Activated naive CD8-positive, alpha-beta T cell treated with anti-CD3 and anti-CD28 coated beads, Interleukin-2, amount 10 ng/mL, durations not matched to agents 7 days and 5 days (primary cell): ENCODE measurements around the gene FYN. TPM values are rescaled to one million over a fixed set of nuclear protein-coding genes. Genes with fewer than 3 reads are reported as not detected.

Source experiments
- ATAC-seq: fragments of 150-1000 bp; cut with Tn5 transposase; one replicate; pipeline ENCODE4 v1.10.0; 2021; ENCODE audit warnings: low read depth, moderate library complexity
- POLR2A ChIA-PET: fragments of 350-600 bp; sonication (Branson Sonifier 250); formaldehyde crosslinking; loops from one replicate; lab custom pipeline; 2021; ENCODE audit warnings: antibody characterized with exemption; lab: Charles Lee
- DNase-seq: peaks from one replicate; pipeline ENCODE4 v3.0.0; 2021
- H3K27ac Mint-ChIP-seq: one replicate; pipeline ENCODE4 v1.8.0; 2022; ENCODE audit warnings: mild to moderate bottlenecking, mixed read lengths
- H3K27me3 Mint-ChIP-seq: one replicate; pipeline ENCODE4 v1.8.0; 2022; ENCODE audit warnings: mild to moderate bottlenecking, moderate library complexity, mixed read lengths
- H3K36me3 Mint-ChIP-seq: one replicate; pipeline ENCODE4 v1.8.0; 2021; ENCODE audit warnings: mild to moderate bottlenecking, mixed read lengths
- H3K4me1 Mint-ChIP-seq: one replicate; pipeline ENCODE4 v1.8.0; 2021; ENCODE audit warnings: mixed read lengths
- H3K4me3 Mint-ChIP-seq: one replicate; pipeline ENCODE4 v1.8.0; 2022; ENCODE audit warnings: mild to moderate bottlenecking, moderate library complexity, mixed read lengths
- H3K9me3 Mint-ChIP-seq: one replicate; pipeline ENCODE4 v1.8.0; 2021; ENCODE audit warnings: mixed read lengths
- total RNA-seq, 2 experiments: library from RNA; stranded (reverse); gene quantifications; one replicate each; pipeline ENCODE4 v1.2.3, GENCODE V29; 2021

The FYN gene
- total RNA-seq, 2 experiments from 2014 or later = 363 to 409 TPM

GRCh38 chr6:111831408-111831807 lies 41.8 kb downstream of the FYN start:
- POLR2A ChIA-PET = no interaction called here
- Mint-ChIP-seq H3K27me3 (no peaks in the 10 kb centered on the region), H3K27ac (no peak overlapping the region), H3K36me3 (peaks cover 26% of the 10 kb centered on the region), H3K4me1 (peaks cover 48% of the 10 kb centered on the region), H3K4me3 (no peak overlapping the region), H3K9me3 (no peaks in the 10 kb centered on the region)
- no peak for DNase-seq
- no peak for ATAC-seq

GRCh38 chr6:111829998-111830397 lies 43.3 kb downstream of the FYN start:
- ATAC-seq (no peak), DNase-seq (no peak)
- POLR2A ChIA-PET = interaction anchor here (1.2 kb wide), 1 partner anchor 24 kb away, joined by 3 read pairs; no protein-coding TSS in a partner anchor
- Mint-ChIP-seq H3K9me3 (no peaks in the 10 kb centered on the region), H3K27ac (peak overlapping the region; percentile 0), H3K4me3 (no peak overlapping the region), H3K36me3 (peaks cover 18% of the 10 kb centered on the region), H3K27me3 (no peaks in the 10 kb centered on the region), H3K4me1 (peaks cover 52% of the 10 kb centered on the region)

- H3K9me3 Mint-ChIP-seq = no peaks in the 10 kb centered on the region
- ATAC-seq (no peak), DNase-seq (no peak)
- no peaks in the 10 kb centered on the region for H3K27me3 Mint-ChIP-seq
- peak overlapping the region; percentile 1 for H3K27ac Mint-ChIP-seq
- peaks cover 51% of the 10 kb centered on the region for H3K4me1 Mint-ChIP-seq
- POLR2A ChIA-PET = interaction anchor here (1.2 kb wide), 1 partner anchor 24 kb away, joined by 3 read pairs; no protein-coding TSS in a partner anchor
- peaks cover 15% of the 10 kb centered on the region for H3K36me3 Mint-ChIP-seq
- no peak overlapping the region for H3K4me3 Mint-ChIP-seq
These were observed 43.7 kb downstream of the FYN start for GRCh38 chr6:111829581-111829980.

- Mint-ChIP-seq H3K4me3 (no peak overlapping the region), H3K27ac (no peak overlapping the region), H3K36me3 (peaks cover 13% of the 10 kb centered on the region), H3K9me3 (no peaks in the 10 kb centered on the region), H3K4me1 (peaks cover 54% of the 10 kb centered on the region), H3K27me3 (no peaks in the 10 kb centered on the region)
- ATAC-seq (no peak), DNase-seq (no peak)
- POLR2A ChIA-PET = no interaction called here
These were observed 44.4 kb downstream of the FYN start for GRCh38 chr6:111828809-111829208.

- POLR2A ChIA-PET = interaction anchor here (0.6 to 2.5 kb wide), 4 partner anchors 10 to 23 kb away, joined by 3 to 9 read pairs (median 5); no protein-coding TSS in a partner anchor
- Mint-ChIP-seq H3K36me3 (peaks cover 14% of the 10 kb centered on the region), H3K9me3 (no peaks in the 10 kb centered on the region), H3K27me3 (no peaks in the 10 kb centered on the region), H3K27ac (peak overlapping the region; percentile 85), H3K4me3 (no peak overlapping the region), H3K4me1 (peaks cover 52% of the 10 kb centered on the region)
- no peak for DNase-seq
- no peak for ATAC-seq
These were observed 47.7 kb downstream of the FYN start for GRCh38 chr6:111825439-111826086.

- H3K4me3 Mint-ChIP-seq = peak overlapping the region; percentile 67
- POLR2A ChIA-PET = interaction anchor here (0.6 to 2.5 kb wide), 6 partner anchors 8 to 63 kb away, joined by 3 to 9 read pairs (median 6); partner anchors contain the start of gene FYN
- peak overlapping the region; percentile 85 for H3K27ac Mint-ChIP-seq
- H3K27me3 Mint-ChIP-seq = no peaks in the 10 kb centered on the region
- ATAC-seq (peak; percentile 32), DNase-seq (no peak)
- H3K9me3 Mint-ChIP-seq = no peaks in the 10 kb centered on the region
- peaks cover 45% of the 10 kb centered on the region for H3K4me1 Mint-ChIP-seq
- peaks cover 13% of the 10 kb centered on the region for H3K36me3 Mint-ChIP-seq
These were observed 48.5 kb downstream of the FYN start for GRCh38 chr6:111824608-111825337.

GRCh38 chr6:111823831-111824607 lies 49.2 kb downstream of the FYN start:
- H3K27me3 Mint-ChIP-seq = no peaks in the 10 kb centered on the region
- DNase-seq = no peak
- peak; percentile 75 for ATAC-seq
- H3K9me3 Mint-ChIP-seq = no peaks in the 10 kb centered on the region
- H3K36me3 Mint-ChIP-seq = peaks cover 14% of the 10 kb centered on the region
- POLR2A ChIA-PET = interaction anchor here (0.6 to 2.5 kb wide), 9 partner anchors 9 to 70 kb away, joined by 3 to 9 read pairs (median 6); partner anchors contain the start of gene FYN
- H3K4me3 Mint-ChIP-seq = peak overlapping the region; percentile 67
- peaks cover 47% of the 10 kb centered on the region for H3K4me1 Mint-ChIP-seq
- peak overlapping the region; percentile 85 for H3K27ac Mint-ChIP-seq

- H3K36me3 Mint-ChIP-seq = peaks cover 18% of the 10 kb centered on the region
- peak overlapping the region; percentile 85 for H3K27ac Mint-ChIP-seq
These were observed 50.2 kb downstream of the FYN start for GRCh38 chr6:111823012-111823411.

GRCh38 chr6:111819458-111819857 lies 53.8 kb downstream of the FYN start:
- POLR2A ChIA-PET = no interaction called here

More at GRCh38 chr6:111823012-111823411, 50.2 kb downstream of the FYN start:
- Mint-ChIP-seq H3K27me3 (no peaks in the 10 kb centered on the region), H3K4me1 (peaks cover 56% of the 10 kb centered on the region), H3K4me3 (peak overlapping the region; percentile 67), H3K9me3 (no peaks in the 10 kb centered on the region)
- DNase-seq (no peak), ATAC-seq (no peak)
- POLR2A ChIA-PET = interaction anchor here (1.8 kb wide), 1 partner anchor 61 kb away, joined by 6 read pairs; no protein-coding TSS in a partner anchor

GRCh38 chr6:111818539-111819226 lies 54.6 kb downstream of the FYN start:
- H3K4me1 Mint-ChIP-seq = peaks cover 48% of the 10 kb centered on the region
- H3K4me3 Mint-ChIP-seq = peak overlapping the region; percentile 63
- peaks cover 29% of the 10 kb centered on the region for H3K36me3 Mint-ChIP-seq
- H3K27ac Mint-ChIP-seq = peak overlapping the region; percentile 46
- ATAC-seq = peak; percentile 74
- DNase-seq = no peak
- no peaks in the 10 kb centered on the region for H3K27me3 Mint-ChIP-seq
- POLR2A ChIA-PET = interaction anchor here (0.7 to 1.5 kb wide), 5 partner anchors 8 to 55 kb away, joined by 4 to 6 read pairs (median 4); partner anchors contain the start of gene FYN
- H3K9me3 Mint-ChIP-seq = no peaks in the 10 kb centered on the region

More at GRCh38 chr6:111819458-111819857, 53.8 kb downstream of the FYN start:
- Mint-ChIP-seq H3K4me1 (peaks cover 50% of the 10 kb centered on the region), H3K36me3 (peaks cover 25% of the 10 kb centered on the region), H3K4me3 (no peak overlapping the region), H3K27me3 (no peaks in the 10 kb centered on the region), H3K27ac (no peak overlapping the region), H3K9me3 (no peaks in the 10 kb centered on the region)
- DNase-seq (no peak), ATAC-seq (no peak)

- ATAC-seq (no peak), DNase-seq (no peak)
- Mint-ChIP-seq H3K9me3 (no peaks in the 10 kb centered on the region), H3K27ac (no peak overlapping the region), H3K4me3 (no peak overlapping the region), H3K36me3 (peaks cover 31% of the 10 kb centered on the region), H3K27me3 (no peaks in the 10 kb centered on the region), H3K4me1 (peaks cover 48% of the 10 kb centered on the region)
- POLR2A ChIA-PET = interaction anchor here (1.1 to 1.5 kb wide), 4 partner anchors 12 to 56 kb away, joined by 4 to 6 read pairs (median 4); partner anchors contain the start of gene FYN
These were observed 55.7 kb downstream of the FYN start for GRCh38 chr6:111817451-111818120.
